GM19099 (cell line): ENCODE measurements around the gene ABHD11.

Experiments used
- POLR2A ChIP-seq: IDR thresholded peaks from 3 replicates; pipeline ENCODE4 v1.6.1; 2011; ENCODE audit warnings: low read depth; ENCODE audit not compliant: insufficient read length; ENCODE audit errors: extremely low read depth

Gene ABHD11

DNA sequence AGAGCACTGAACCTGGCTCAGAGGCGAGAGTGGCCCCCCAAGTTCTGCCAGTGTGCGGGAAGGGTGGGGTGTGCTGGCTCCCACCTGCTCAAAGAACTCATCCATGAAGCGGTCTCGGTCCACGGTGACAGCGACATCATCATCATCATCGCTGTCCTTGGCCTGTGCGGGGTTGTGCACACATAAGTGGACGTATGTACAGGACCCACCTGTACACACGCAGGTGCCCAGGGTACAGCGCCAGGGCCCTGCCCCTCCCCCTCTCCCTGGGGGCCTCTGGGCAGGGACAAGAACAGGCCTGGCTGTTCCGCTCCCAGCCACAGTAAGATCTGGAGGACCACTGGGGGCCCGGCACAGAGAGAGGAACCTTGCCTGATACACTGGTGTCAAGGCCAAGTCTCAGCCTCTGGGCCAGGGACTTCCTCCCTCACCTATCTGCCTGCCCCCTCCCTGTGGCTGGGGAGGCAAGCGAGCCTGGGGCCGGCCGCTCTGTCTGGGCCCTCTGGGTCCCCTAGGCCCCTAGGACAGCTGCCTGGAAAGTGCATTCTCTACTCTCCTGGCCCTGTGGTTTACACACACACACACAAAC, 29.5 kb downstream of the ABHD11 start:
- no peak for TF ChIP-seq POLR2A

GRCh38 chr7:73707045-73707631, 31.5 kb downstream of the ABHD11 start:
- TF ChIP-seq POLR2A = no peak

GRCh38 chr7:73706126-73707044, 32.2 kb downstream of the ABHD11 start:
- TF ChIP-seq POLR2A = no peak

DNA sequence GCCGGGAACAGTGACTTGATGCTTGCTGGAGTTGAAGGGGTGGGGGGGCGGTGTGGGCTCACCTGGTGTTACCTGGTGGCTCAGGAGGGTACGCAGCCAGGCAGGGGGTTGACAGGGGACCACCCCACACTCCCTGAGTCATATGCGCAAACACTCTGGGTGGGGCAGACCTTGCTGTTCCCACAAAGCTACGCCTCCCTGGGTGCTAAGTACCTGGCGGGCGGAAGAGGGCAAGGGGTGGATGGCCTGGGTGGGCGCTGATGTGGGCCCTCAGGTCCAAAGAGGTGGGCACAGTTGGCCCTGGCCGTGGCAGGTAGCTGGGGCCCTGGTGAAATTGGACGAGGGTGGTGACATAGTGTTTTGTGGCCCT, 33.1 kb downstream of the ABHD11 start:
- TF ChIP-seq POLR2A = no peak

GRCh38 chr7:73704640-73705550, 33.7 kb downstream of the ABHD11 start:
- no peak for TF ChIP-seq POLR2A

GRCh38 chr7:73703757-73704639, 34.6 kb downstream of the ABHD11 start:
- TF ChIP-seq POLR2A = no peak

GRCh38 chr7:73703225-73703624, 35.4 kb downstream of the ABHD11 start:
- TF ChIP-seq POLR2A = no peak

DNA sequence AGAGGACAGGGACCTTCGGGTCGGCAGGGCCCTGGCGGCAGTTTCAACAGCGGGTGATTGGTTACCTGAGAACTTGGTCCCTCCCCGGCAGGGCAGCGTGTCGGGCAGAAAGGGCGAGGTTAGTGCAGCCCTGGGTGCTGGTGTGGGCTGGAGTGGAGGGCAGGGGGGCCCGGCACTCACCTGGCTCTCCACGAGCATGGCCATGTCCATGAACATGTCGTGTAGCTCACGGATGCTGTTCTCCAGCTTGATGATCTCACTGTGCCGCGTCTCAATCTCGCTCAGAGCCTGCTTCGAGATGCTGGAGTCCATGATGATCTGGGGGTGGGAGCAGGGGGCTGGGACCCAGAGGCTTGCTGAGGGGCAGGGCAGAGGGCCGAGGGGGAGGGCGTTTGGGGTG, 35.9 kb downstream of the ABHD11 start:
- TF ChIP-seq POLR2A = no peak

DNA sequence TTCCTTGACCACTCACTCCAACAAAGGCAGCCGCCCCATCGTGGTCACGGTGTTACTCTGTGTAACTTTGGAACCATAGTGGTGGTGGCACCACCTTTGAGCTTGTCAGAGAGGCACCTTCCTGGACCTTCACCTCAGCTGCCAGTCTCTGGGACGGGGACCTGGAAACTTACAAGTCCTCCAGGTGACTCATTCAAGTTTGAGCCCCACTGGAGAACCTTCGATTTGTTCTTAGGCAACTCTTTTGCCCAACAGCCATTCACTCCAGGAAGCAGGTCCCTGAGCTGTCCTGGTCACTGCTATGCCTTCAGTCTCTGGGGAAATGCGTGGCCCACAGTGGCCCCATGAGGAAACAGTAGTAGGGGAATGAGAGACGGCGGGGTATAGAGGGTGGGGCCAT, 36.4 kb downstream of the ABHD11 start:
- no peak for TF ChIP-seq POLR2A

DNA sequence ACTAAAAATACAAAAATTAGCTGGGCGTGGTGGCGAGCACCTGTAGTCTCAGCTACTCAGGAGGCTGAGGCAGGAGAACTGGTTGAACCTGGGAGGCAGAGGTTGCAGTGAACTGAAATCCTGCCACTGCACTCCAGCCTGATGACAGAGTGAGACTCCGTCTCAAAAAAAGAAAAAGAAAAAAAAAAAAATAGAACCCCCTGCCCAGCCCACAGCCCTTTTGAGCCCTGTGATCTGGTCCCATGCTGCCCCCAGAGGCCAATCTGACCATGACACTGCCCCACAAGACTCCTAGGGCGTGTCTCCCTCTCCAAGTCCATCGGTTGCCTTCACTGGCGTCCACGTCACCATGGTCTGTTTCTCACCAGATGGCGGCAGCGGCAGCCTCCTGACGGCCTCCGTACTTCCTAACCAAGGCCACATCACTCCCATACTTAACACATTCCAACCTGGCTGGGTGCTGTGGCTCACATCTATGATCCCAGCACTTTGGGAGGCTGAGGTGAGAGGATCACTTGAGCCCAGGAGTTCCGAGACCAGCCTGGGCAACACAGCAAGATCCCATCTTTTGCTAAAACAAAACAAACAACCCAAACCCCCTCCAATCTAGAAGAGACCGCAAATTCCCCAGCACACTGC, 37.1 kb downstream of the ABHD11 start:
- TF ChIP-seq POLR2A = no peak

- no peak for TF ChIP-seq POLR2A
These were observed 37.9 kb downstream of the ABHD11 start for GRCh38 chr7:73700581-73701134.

GRCh38 chr7:73700069-73700423, 38.6 kb downstream of the ABHD11 start:
- no peak for TF ChIP-seq POLR2A

GRCh38 chr7:73699370-73700068, 39.1 kb downstream of the ABHD11 start:
- TF ChIP-seq POLR2A = no peak
